ENCODE results near the gene SMARCD2. TPM values are rescaled to one million over a fixed set of nuclear protein-coding genes. Genes with fewer than 3 reads are reported as not detected.
"Not testable (repeated sequence)": the region's sequence is repeated elsewhere in the genome, so short reads cannot be mapped to it uniquely, and the experiment has no call there.

The SMARCD2 gene
- 84.7 TPM for total RNA-seq

- DNase-seq (ENCODE audit: low spot score): peak; percentile 98
Measured at GRCh38 chr17:63842540-63843386, at the start of gene SMARCD2. Gene SMARCD2, minus strand, starts transcription at chr17:63842685. Its CDS starts 11 bp downstream, at chr17:63842674.

GRCh38 chr17:63889026-63889848 is 46.8 kb upstream of the SMARCD2 start:
- peak; percentile 27 for DNase-seq (ENCODE audit: low spot score)

- DNase-seq (ENCODE audit: low spot score): not testable (repeated sequence)
Measured at GRCh38 chr17:63885119-63885518, 42.6 kb upstream of the SMARCD2 start.

- not testable (repeated sequence) for DNase-seq (ENCODE audit: low spot score)
Measured at GRCh38 chr17:63882626-63883126, 40.2 kb upstream of the SMARCD2 start.

GRCh38 chr17:63881935-63882601 is 39.6 kb upstream of the SMARCD2 start, which contains the start of gene GH2:
Gene GH2, minus strand, starts transcription at chr17:63881944. Its CDS starts 143 bp downstream, at chr17:63881801.
- DNase-seq (ENCODE audit: low spot score): peak; percentile 36

GRCh38 chr17:63881337-63881736 is 38.9 kb upstream of the SMARCD2 start:
- not testable (repeated sequence) for DNase-seq (ENCODE audit: low spot score)

- DNase-seq (ENCODE audit: low spot score): no peak
Measured at GRCh38 chr17:63880706-63881105, 38.2 kb upstream of the SMARCD2 start.

GRCh38 chr17:63878413-63878812 is 35.9 kb upstream of the SMARCD2 start:
- DNase-seq (ENCODE audit: low spot score): not testable (repeated sequence)

GRCh38 chr17:63874693-63875092 is 32.2 kb upstream of the SMARCD2 start:
- not testable (repeated sequence) for DNase-seq (ENCODE audit: low spot score)

GRCh38 chr17:63874061-63874626 is 31.7 kb upstream of the SMARCD2 start:
- not testable (repeated sequence) for DNase-seq (ENCODE audit: low spot score)

- DNase-seq (ENCODE audit: low spot score): not testable (repeated sequence)
Measured at GRCh38 chr17:63873577-63873976, 31.1 kb upstream of the SMARCD2 start, which contains the start of gene CSH2. Gene CSH2, minus strand, starts transcription at chr17:63873677. Its CDS starts 63 bp downstream, at chr17:63873614.

- DNase-seq (ENCODE audit: low spot score): not testable (repeated sequence)
Measured at GRCh38 chr17:63871646-63872365, 29.3 kb upstream of the SMARCD2 start.

- DNase-seq (ENCODE audit: low spot score): not testable (repeated sequence)
Measured at GRCh38 chr17:63870292-63870665, 27.8 kb upstream of the SMARCD2 start.

GRCh38 chr17:63869491-63870291 is 27.2 kb upstream of the SMARCD2 start:
- not testable (repeated sequence) for DNase-seq (ENCODE audit: low spot score)

GRCh38 chr17:63866625-63867024 is 24.1 kb upstream of the SMARCD2 start:
- DNase-seq (ENCODE audit: low spot score): not testable (repeated sequence)

- DNase-seq (ENCODE audit: low spot score): no peak
Measured at GRCh38 chr17:63859257-63859656, 16.8 kb upstream of the SMARCD2 start.

- DNase-seq (ENCODE audit: low spot score): not testable (repeated sequence)
Measured at GRCh38 chr17:63856425-63856824, 13.9 kb upstream of the SMARCD2 start.

- DNase-seq (ENCODE audit: low spot score): no peak
Measured at GRCh38 chr17:63855185-63855584, 12.7 kb upstream of the SMARCD2 start.

GRCh38 chr17:63854709-63855108 is 12.2 kb upstream of the SMARCD2 start:
- no peak for DNase-seq (ENCODE audit: low spot score)

- no peak for DNase-seq (ENCODE audit: low spot score)
Measured at GRCh38 chr17:63853260-63853659, 10.8 kb upstream of the SMARCD2 start.
